HEK293 (cell line): ENCODE data around the gene AIG1.

Source experiments
- CTCF ChIA-PET: fragments of 350-600 bp; formaldehyde crosslinking; extraction: SDS; loops from one replicate; lab custom pipeline; 2021; ENCODE audit warnings: antibody characterized with exemption; lab: Yijun Ruan, JAX
- POLR2A ChIA-PET: fragments of 300-600 bp; formaldehyde crosslinking; extraction: SDS; loops from one replicate; lab custom pipeline; 2020; ENCODE audit warnings: antibody characterized with exemption, inconsistent platforms; lab: Yijun Ruan, JAX
- H3K27ac ChIP-seq: fragments of 200-500 bp; sonication (Bioruptor generic); 2 replicates; pipeline ENCODE4 v1.5.1; 2014; ENCODE audit warnings: low read depth, low read length, control low read depth, inconsistent platforms; ENCODE audit errors: extremely low read depth
- H3K36me3 ChIP-seq, 2 experiments: fragments of 200-500 bp in 1 of 2; sonication (Bioruptor generic) in 1 of 2; 1 replicate in 1 of 2; 2 replicates in 1 of 2; pipeline ENCODE4 v1.5.1; 2014 to 2017; ENCODE audit warnings: inconsistent platforms in 2 of 2, low read length in 2 of 2; ENCODE audit not compliant: control insufficient read depth in 2 of 2, insufficient read depth in 1 of 2
- H3K4me1 ChIP-seq: fragments of 200-500 bp; sonication (Bioruptor generic); 2 replicates; pipeline ENCODE4 v1.5.1; 2014; ENCODE audit warnings: mild to moderate bottlenecking, low read length, inconsistent platforms; ENCODE audit not compliant: control insufficient read depth, insufficient read depth
- H3K4me3 ChIP-seq: 2 replicates; pipeline ENCODE4 v1.5.1; 2011; ENCODE audit warnings: low read depth, mild to moderate bottlenecking, control low read depth, low read length, moderate library complexity
- H3K9me3 ChIP-seq: fragments of 200-500 bp; sonication (Bioruptor generic); 2 replicates; pipeline ENCODE4 v1.5.1; 2014; ENCODE audit warnings: low read depth, low read length, inconsistent platforms; ENCODE audit not compliant: control insufficient read depth, insufficient read depth
- ATF2 ChIP-seq: fragments of 450-650 bp; formaldehyde crosslinking; IDR thresholded peaks from 2 replicates; pipeline ENCODE4 v1.5.1; 2016; ENCODE audit warnings: missing biosample characterization, missing genetic modification characterization, low read depth
- BCL11A ChIP-seq: fragments of 450-650 bp; formaldehyde crosslinking; IDR thresholded peaks from 2 replicates; pipeline ENCODE4 v1.5.1; 2016; ENCODE audit warnings: low read depth, missing biosample characterization, missing genetic modification characterization
- OSR2 ChIP-seq: fragments of 450-650 bp; formaldehyde crosslinking; IDR thresholded peaks from 2 replicates; pipeline ENCODE4 v1.5.1; 2016; ENCODE audit warnings: missing biosample characterization, missing genetic modification characterization
- PRDM6 ChIP-seq: fragments of 450-650 bp; formaldehyde crosslinking; IDR thresholded peaks from 2 replicates; pipeline ENCODE4 v1.5.1; 2017; ENCODE audit warnings: missing biosample characterization, missing genetic modification characterization
- TCF7L2 ChIP-seq: IDR thresholded peaks from 2 replicates; pipeline ENCODE4 v1.6.1; 2011; ENCODE audit warnings: low read depth, mild to moderate bottlenecking, inconsistent platforms, low read length, moderate library complexity, borderline replicate concordance
- ZBTB48 ChIP-seq: fragments of 450-650 bp; formaldehyde crosslinking; IDR thresholded peaks from 2 replicates; pipeline ENCODE4 v1.5.1; 2016; ENCODE audit warnings: missing biosample characterization, missing genetic modification characterization
- ZNF140 ChIP-seq: fragments of 450-650 bp; formaldehyde crosslinking; IDR thresholded peaks from 2 replicates; pipeline ENCODE4 v1.5.1; 2016; ENCODE audit warnings: missing biosample characterization, missing genetic modification characterization
- ZNF18 ChIP-seq: fragments of 450-650 bp; formaldehyde crosslinking; IDR thresholded peaks from 2 replicates; pipeline ENCODE4 v1.5.1; 2016; ENCODE audit warnings: missing biosample characterization, missing genetic modification characterization
- ZNF324 ChIP-seq: fragments of 450-650 bp; formaldehyde crosslinking; IDR thresholded peaks from 2 replicates; pipeline ENCODE4 v1.5.1; 2016; ENCODE audit warnings: missing biosample characterization, missing genetic modification characterization
- ZNF391 ChIP-seq: fragments of 450-650 bp; formaldehyde crosslinking; IDR thresholded peaks from 2 replicates; pipeline ENCODE4 v1.5.1; 2016; ENCODE audit warnings: low read depth, missing biosample characterization, missing genetic modification characterization, borderline replicate concordance
- ZNF544 ChIP-seq: fragments of 450-650 bp; formaldehyde crosslinking; IDR thresholded peaks from 2 replicates; pipeline ENCODE4 v1.5.0; 2017; ENCODE audit warnings: missing biosample characterization, missing genetic modification characterization
- ZNF610 ChIP-seq: fragments of 450-650 bp; formaldehyde crosslinking; IDR thresholded peaks from 2 replicates; pipeline ENCODE4 v1.5.1; 2016; ENCODE audit warnings: missing biosample characterization, missing genetic modification characterization, borderline replicate concordance
- ZNF623 ChIP-seq: fragments of 450-650 bp; formaldehyde crosslinking; IDR thresholded peaks from 2 replicates; pipeline ENCODE4 v1.5.1; 2016; ENCODE audit warnings: missing biosample characterization, missing genetic modification characterization
- ZSCAN16 ChIP-seq: fragments of 450-650 bp; formaldehyde crosslinking; IDR thresholded peaks from 2 replicates; pipeline ENCODE4 v1.5.1; 2016; ENCODE audit warnings: missing biosample characterization, missing genetic modification characterization
- TF ChIP-seq, protein P1 (sequence below): fragments of 450-650 bp; formaldehyde crosslinking; IDR thresholded peaks from 2 replicates; pipeline ENCODE4 v1.5.1; 2016; ENCODE audit warnings: missing biosample characterization, missing genetic modification characterization

The AIG1 gene

DNA sequence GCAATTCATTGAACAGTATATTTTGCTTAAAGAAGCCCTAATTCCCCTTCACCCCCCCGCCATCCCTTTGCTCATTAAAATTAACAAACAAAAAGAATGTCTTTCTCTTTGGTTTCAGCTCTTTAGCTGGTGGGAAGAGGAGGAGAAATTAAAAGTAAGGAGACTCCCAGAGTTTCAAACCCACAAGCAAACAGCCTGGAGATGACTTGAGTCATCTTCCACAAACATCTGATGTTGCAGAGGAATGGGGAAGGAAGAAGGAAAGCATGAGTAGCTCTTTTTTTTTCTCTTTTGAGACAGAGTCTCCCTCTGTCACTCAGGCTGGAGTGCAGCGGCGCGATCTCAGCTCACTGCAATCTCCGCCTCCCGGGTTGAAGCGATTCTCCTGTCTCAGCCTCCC lies 200.2 kb downstream of the AIG1 start (continued):
- TF ChIP-seq, protein P1, sequence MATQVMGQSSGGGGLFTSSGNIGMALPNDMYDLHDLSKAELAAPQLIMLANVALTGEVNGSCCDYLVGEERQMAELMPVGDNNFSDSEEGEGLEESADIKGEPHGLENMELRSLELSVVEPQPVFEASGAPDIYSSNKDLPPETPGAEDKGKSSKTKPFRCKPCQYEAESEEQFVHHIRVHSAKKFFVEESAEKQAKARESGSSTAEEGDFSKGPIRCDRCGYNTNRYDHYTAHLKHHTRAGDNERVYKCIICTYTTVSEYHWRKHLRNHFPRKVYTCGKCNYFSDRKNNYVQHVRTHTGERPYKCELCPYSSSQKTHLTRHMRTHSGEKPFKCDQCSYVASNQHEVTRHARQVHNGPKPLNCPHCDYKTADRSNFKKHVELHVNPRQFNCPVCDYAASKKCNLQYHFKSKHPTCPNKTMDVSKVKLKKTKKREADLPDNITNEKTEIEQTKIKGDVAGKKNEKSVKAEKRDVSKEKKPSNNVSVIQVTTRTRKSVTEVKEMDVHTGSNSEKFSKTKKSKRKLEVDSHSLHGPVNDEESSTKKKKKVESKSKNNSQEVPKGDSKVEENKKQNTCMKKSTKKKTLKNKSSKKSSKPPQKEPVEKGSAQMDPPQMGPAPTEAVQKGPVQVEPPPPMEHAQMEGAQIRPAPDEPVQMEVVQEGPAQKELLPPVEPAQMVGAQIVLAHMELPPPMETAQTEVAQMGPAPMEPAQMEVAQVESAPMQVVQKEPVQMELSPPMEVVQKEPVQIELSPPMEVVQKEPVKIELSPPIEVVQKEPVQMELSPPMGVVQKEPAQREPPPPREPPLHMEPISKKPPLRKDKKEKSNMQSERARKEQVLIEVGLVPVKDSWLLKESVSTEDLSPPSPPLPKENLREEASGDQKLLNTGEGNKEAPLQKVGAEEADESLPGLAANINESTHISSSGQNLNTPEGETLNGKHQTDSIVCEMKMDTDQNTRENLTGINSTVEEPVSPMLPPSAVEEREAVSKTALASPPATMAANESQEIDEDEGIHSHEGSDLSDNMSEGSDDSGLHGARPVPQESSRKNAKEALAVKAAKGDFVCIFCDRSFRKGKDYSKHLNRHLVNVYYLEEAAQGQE (tag by site-specific recombination), result no peak
- TF ChIP-seq TCF7L2, result no peak
- no peak for TF ChIP-seq BCL11A (tag by site-specific recombination)
- no peak for TF ChIP-seq ZSCAN16 (tag by site-specific recombination)
- TF ChIP-seq ZNF544, result no peak
- TF ChIP-seq ZNF610 (tag by site-specific recombination), result no peak
- no peak for TF ChIP-seq OSR2 (tag by site-specific recombination)
- no peak for TF ChIP-seq ZNF18 (tag by site-specific recombination)
- TF ChIP-seq ZNF391 (tag by site-specific recombination), result no peak
- TF ChIP-seq ZBTB48, result no peak
- TF ChIP-seq ZNF623, result no peak

- POLR2A ChIA-PET, result no interaction called here
Observed at GRCh38 chr6:143261899-143262436, 201.3 kb downstream of the AIG1 start.

More at GRCh38 chr6:143261899-143262436, 201.3 kb downstream of the AIG1 start:
- H3K27ac ChIP-seq, result no peak overlapping the region
- no peaks in the 10 kb centered on the region for H3K9me3 ChIP-seq
- CTCF ChIA-PET, result interaction anchor here (0.7 kb wide), 1 partner anchor 1054 kb away, joined by 3 read pairs; no protein-coding TSS in a partner anchor
- H3K4me1 ChIP-seq, result no peaks in the 10 kb centered on the region
- TF ChIP-seq PRDM6 (tag by site-specific recombination) (peak; percentile 28; the same call in 1 of the 2 replicates), ZNF324 (tag by site-specific recombination) (no peak), ZNF140 (tag by site-specific recombination) (no peak), ATF2 (0 out of 2 replicates have a peak, but pooled peaks have one; percentile 13), ZNF544 (no peak)
- no peak overlapping the region for H3K4me3 ChIP-seq
- no peaks in the 10 kb centered on the region for H3K36me3 ChIP-seq
